Uterus (tissue), 2 donors: ENCODE data around the gene SLCO3A1.

ENCODE experiments used
- POLR2A ChIP-seq, 2 donors: fragments of 450-650 bp; IDR thresholded peaks; one replicate each; pipeline ENCODE4 v1.6.1; 2016; ENCODE audit warnings: antibody characterized with exemption in 2 of 2, mild to moderate bottlenecking in 1 of 2, moderate library complexity in 1 of 2
- TF ChIP-seq, protein P1 (sequence below), 4 experiments: fragments of 200-600 bp in 2 of 4; fragments of 450-650 bp in 2 of 4; sonication (generic) in 2 of 4; IDR thresholded peaks; one replicate each; pipeline ENCODE4 v1.5.1; 2016 to 2019; ENCODE audit warnings: antibody characterized with exemption in 4 of 4, mild to moderate bottlenecking in 2 of 4, moderate library complexity in 1 of 4

DNA sequence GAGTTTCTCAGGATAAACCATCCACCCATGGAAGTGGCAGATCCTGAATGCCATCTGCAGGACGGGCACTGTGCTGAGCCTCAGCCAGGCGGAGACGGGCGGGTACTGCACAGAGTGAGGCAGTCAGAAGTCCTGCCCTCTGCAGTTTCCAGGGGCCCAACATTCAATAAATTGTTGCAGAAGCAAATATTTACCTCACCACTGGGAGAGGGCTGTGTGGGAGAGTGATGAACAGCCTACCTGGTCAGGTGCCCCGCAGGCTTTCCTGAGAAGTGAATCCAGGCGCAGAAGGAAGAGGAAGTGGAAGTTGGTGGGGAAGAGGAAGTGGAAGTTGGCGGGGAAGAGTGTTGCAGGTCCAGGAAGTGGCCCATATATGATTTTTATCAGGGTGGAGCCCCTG lies 100.8 kb downstream of the SLCO3A1 start:
- TF ChIP-seq, protein P1, sequence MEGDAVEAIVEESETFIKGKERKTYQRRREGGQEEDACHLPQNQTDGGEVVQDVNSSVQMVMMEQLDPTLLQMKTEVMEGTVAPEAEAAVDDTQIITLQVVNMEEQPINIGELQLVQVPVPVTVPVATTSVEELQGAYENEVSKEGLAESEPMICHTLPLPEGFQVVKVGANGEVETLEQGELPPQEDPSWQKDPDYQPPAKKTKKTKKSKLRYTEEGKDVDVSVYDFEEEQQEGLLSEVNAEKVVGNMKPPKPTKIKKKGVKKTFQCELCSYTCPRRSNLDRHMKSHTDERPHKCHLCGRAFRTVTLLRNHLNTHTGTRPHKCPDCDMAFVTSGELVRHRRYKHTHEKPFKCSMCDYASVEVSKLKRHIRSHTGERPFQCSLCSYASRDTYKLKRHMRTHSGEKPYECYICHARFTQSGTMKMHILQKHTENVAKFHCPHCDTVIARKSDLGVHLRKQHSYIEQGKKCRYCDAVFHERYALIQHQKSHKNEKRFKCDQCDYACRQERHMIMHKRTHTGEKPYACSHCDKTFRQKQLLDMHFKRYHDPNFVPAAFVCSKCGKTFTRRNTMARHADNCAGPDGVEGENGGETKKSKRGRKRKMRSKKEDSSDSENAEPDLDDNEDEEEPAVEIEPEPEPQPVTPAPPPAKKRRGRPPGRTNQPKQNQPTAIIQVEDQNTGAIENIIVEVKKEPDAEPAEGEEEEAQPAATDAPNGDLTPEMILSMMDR (IDR thresholded peaks at IDR 0.05), result no peak
- no peak for TF ChIP-seq POLR2A (IDR thresholded peaks at IDR 0.05)
